NCI-H146 (cell line): ENCODE data around the gene MRPS31.
"Not testable (repeated sequence)": the region's sequence is repeated elsewhere in the genome, so short reads cannot be mapped to it uniquely, and the experiment has no call there.

ENCODE experiments used
- DNase-seq: peaks from one replicate; lab custom pipeline; 2025; lab: John Stamatoyannopoulos, UW

MRPS31 gene

GRCh38 chr13:40758811-40759210, 12.2 kb downstream of the MRPS31 start:
- DNase-seq, result no peak

GRCh38 chr13:40756042-40756441, 14.9 kb downstream of the MRPS31 start:
- no peak for DNase-seq

DNA sequence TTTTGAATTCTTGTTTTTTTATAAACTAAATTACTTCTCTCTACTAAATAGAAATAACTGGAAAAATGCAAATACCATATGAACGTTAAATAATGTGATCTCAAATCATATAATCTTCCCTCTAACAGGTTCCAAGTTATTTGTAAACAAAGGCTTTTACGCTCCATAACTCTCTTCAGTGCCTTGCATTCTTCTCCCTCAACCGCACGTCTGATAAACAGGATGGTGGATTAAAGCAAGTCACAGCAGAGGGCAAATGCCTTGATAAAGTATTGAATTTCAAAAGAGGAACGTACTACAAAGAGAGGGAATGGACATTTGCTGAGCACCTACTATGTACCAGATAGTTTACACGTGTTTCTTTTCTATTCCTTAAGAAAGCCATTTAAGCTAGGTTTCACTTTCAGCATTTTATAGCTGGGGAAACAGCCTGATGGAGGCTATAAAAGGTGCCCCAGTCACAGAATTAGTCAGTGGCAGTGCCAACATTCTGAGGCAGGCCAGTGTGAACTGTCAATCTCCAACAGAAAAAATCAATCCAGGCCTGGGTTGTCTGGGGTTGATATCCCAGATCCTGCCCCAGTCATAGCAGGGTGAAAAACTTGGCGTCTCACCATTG, 15.8 kb downstream of the MRPS31 start:
- no peak for DNase-seq

GRCh38 chr13:40749327-40749726, 21.7 kb downstream of the MRPS31 start:
- no peak for DNase-seq

DNA sequence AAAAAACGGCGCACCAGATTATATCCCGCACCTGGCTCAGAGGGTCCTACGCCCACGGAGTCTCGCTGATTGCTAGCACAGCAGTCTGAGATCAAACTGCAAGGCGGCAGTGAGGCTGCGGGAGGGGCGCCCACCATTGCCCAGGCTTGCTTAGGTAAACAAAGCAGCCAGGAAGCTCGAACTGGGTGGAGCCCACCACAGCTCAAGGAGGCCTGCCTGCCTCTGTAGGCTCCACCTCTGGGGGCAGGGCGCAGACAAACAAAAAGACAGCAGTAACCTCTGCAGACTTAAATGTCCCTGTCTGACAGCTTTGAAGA, 35.8 kb downstream of the MRPS31 start:
- DNase-seq, result not testable (repeated sequence)

DNA sequence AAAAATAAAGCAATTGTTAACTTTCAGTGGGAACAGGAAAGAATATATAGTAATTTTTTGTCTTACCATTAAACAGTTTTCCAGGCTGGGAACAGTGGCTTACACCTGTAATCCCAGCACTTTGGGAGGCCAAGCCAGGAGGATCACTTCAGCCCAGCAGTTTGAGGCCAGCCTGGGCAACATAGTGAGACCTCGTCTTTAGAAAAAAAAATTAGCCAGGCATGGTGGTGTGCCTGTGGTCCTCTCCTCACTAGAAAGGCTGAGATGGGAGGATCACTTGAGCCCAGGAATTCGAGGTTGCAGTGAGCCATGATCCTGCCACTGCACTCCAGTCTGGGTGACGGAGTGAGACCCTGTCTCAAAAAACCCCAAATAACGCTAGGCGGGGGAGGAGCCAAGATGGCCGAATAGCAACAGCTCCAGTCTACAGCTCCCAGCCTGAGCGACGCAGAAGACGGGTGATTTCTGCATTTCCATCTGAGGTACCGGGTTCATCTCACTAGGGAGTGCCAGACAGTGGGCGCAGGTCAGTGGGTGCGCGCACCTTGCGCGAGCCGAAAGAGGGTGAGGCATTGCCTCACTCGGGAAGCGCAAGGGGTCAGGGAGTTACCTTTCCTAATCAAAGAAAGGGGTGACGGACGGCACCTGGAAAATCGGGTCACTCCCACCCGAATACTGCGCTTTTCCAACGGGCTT, 36.3 kb downstream of the MRPS31 start:
- peak; percentile 12 for DNase-seq

DNA sequence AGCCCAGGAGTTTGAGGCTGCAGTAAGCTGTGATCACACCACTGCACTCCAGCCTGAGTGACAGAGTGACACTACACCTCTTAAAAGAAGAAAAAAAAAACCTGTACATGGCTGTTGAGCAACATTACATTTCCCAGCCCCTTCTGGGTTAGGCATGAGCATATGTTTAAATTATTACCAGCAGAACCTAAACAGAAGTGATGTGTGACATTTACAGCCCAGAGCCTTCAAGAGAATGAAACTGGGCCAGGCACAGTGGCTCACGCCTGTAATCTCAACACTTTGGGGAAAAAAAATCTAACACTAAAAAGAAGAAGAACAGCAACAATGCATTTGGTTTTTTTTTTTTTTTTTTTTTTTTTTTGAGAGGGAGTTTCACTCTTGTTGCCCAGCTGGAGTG, 38.3 kb downstream of the MRPS31 start:
- no peak for DNase-seq

DNA sequence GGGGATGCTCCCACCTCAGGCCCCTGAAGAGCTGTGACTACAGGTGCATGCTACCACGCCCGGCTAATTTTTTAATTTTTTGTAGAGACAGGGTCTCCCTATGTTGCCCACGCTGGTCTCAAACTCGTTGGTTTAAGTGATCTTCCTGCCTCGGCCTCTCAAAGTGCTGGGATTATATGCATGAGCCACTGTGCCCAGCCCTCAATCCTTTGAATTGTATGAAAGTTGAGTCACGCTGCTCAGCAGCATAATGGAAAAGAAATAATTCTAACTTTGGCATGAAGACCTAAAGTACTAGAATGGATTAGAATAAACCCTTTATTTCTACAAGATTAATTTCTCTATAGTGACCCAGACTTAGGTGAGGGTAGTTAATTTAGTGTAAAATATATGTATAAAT, 42.4 kb downstream of the MRPS31 start:
- no peak for DNase-seq

DNA sequence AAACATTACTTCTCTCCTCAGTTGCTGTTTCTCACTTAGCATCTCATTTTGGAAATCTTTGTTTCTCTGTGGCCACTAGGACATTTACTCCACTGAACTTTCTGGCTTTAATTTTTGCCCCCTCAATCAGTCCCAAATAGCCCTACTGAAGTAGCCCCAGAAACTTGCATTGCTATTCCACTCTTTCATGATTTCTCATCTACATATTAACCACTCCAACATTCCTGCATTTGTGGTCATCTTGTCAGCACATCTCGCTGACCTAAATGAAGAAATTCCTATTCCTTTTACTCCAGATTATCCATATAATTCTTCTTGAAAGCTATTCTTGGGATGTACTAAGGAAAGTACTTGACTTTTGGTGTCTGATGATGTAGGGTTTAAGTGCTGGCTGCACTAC, 56.6 kb downstream of the MRPS31 start:
- DNase-seq, result not testable (repeated sequence)

DNA sequence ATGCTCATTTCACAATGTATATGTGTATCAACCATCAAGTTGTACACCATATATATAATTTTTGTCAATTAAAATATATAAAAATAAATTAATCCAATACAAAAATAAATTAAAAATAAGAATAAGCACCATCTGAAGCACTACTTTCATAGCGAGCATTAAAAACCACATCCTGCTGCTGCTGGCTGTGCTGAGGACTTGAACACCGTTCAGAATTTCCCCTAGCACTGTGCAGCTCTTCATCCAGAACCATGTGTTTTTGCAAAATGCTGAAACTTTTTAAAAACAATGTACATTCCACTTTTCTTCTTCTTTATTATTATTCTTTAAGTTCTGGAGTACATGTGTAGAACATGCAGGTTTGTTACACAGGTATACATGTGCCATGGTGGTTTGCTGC, 64.6 kb downstream of the MRPS31 start:
- DNase-seq, result no peak

- DNase-seq, result no peak
Observed at GRCh38 chr13:40697711-40698110, 73.3 kb downstream of the MRPS31 start.

DNA sequence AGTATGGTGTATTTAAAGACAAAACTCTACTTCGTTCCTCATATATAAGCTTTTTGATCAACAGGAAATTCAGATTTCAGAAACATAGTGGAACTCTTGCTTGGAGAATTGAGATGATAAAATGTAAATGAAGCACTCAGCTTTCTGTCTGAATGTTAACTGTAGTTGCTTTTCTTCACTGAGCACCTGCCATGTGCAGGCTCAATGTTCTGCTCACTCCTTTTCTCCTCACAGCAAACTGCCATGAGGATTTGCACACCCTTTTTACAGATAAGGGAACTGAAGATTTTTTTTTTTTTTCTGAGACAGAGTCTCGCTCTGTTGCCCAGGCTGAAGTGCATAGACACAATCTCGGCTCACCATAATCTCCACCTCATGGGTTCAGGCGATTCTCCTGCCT, 76.6 kb downstream of the MRPS31 start:
- DNase-seq, result no peak

GRCh38 chr13:40692946-40693345, 78.0 kb downstream of the MRPS31 start:
- no peak for DNase-seq

DNA sequence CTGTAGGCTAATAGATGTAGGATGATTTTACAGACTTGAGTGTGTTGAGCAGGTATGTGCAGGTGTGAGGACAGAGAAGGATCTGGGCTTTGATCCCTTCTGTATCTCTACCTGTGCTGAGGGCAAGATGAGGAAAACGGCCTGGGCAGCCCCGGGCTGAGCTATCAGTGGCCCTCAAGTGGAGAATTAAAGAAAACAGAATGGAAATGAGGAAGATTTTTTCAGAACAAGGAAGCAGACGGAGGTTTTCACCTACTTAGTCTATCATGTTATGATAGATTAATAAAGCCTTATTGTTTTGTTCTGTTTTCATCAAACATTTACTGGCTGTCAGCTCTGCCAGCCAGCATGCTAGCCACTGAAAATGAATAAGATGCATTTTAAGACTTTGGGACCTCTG, 82.2 kb downstream of the MRPS31 start:
- no peak for DNase-seq

DNA sequence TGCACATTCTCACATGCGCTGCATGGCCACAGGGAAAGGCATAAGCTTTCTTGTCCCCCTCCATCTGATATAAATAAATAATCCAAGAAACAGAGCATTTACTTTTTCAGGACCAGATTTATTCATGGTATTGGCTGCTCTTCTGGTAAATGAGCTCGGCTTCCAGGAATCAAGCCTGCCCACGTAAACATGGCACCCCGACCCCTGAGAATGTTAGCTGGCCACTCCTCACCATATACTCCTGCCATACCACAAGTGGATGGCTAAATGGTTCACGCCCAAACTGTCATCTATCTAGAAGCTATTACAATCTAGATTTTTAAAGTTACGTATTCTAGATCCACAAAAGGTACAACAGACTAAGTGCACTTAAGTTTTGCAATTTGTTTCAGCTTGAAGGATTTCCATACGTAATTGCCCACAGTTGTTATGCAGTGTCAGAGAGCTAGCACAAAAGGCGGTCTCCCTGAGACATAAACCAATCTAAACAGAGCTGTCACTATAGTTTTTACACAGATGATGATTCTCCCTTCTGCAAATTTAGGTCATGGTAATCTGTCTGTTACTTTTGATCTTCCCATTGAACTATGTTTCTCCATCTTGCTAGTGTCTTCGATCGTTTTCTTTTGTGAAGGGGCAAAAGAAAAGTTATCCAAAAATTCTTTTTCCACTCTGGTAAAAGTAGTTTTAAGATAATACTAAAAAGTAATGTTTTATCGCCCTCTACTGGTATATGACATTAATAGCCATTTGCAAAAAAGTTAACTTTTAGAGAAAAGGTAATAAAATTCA, 88.3 kb downstream of the MRPS31 start:
- DNase-seq, result peak; percentile 8

- no peak for DNase-seq
Observed at GRCh38 chr13:40681341-40682146, 89.4 kb downstream of the MRPS31 start.

DNA sequence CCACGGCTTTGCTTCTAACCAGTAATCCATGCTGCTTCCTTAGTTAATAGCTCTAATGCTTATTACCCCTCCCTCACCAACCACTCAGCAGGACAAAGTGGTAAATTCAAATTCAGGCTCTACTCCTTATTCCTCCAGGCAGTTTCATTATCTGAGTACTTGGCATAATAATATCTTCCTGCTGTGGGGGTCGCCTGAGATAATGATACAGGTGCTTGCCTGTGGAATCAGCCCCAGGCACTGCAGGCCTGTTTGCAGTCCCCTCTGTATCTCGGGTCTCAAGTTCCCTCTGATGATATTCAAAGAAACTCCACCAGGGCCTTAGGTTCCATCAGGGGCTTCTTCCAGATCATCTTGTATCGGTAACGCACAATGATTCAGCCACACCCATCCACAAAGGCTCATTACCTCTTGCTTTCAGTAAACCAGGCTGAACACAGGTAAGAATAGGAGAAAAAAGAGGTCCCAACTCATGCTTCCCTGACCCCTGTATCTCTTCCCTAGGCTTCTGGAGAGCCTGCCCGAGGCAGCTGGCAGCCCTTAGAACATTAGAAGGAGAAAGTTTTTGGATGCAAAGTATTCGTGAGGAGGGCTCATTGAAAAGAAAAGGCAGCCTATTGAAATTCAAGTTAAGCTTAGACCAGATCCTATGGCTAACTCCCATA, 90.2 kb downstream of the MRPS31 start:
- peak; percentile 55 for DNase-seq

GRCh38 chr13:40679480-40679985, 91.5 kb downstream of the MRPS31 start:
- no peak for DNase-seq
